PC-9 (cell line): ENCODE results near the gene FBLN2.

Source experiments
- CTCF ChIP-seq: fragments of 200-600 bp; sonication (generic); conservative IDR thresholded peaks from 2 replicates; pipeline ENCODE4 v1.6.1; 2017; ENCODE audit warnings: mixed run types, antibody characterized with exemption, mild to moderate bottlenecking, moderate library complexity
- EZH2 ChIP-seq: fragments of 200-600 bp; sonication (generic); IDR thresholded peaks from 2 replicates; pipeline ENCODE4 v1.8.0; 2017; ENCODE audit warnings: antibody characterized with exemption, low read depth

- TF ChIP-seq CTCF (no peak), EZH2 (no peak)
Measured at GRCh38 chr3:13539671-13540070, 9.3 kb upstream of the FBLN2 start.
